LNCAP (cell line): ENCODE data around the gene KLF2.

Experiments used
- TF ChIP-seq, protein P1 (sequence below): fragments of 450-650 bp; IDR thresholded peaks from 2 replicates; pipeline ENCODE4 v1.5.1; 2017; ENCODE audit warnings: mild to moderate bottlenecking

Gene KLF2

DNA sequence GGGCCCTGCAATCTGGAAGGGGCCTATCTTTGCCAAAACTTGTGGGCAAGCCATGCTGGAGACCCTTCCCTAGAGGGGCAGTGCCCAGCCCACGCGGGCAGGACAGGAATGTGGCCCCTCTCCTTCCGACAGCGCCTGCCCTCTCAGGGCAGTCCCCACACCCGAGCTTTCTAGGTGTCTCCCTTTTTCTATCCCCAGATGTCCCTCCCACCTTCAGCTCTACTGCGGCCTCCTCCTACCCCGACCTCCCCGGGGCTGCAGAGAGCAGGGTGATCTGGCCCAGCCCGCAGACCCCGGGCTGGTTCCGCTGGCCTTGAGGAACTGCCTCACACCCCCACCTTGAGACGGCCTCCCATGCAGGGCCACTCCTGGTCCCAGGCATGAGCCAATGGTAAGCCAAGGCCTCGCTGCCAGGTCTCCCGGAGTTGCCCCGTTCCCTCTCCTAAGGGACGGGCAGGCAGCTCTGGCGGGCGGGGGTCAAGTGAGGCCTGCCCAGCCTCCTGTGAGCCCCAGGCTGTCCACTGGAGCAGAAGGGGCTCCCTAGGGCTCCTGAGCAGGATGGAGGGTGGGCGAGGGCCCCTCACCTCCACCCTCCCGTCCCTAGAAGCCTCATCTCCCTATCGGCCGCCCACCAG is 39.7 kb downstream of the KLF2 start:
- TF ChIP-seq, protein P1, sequence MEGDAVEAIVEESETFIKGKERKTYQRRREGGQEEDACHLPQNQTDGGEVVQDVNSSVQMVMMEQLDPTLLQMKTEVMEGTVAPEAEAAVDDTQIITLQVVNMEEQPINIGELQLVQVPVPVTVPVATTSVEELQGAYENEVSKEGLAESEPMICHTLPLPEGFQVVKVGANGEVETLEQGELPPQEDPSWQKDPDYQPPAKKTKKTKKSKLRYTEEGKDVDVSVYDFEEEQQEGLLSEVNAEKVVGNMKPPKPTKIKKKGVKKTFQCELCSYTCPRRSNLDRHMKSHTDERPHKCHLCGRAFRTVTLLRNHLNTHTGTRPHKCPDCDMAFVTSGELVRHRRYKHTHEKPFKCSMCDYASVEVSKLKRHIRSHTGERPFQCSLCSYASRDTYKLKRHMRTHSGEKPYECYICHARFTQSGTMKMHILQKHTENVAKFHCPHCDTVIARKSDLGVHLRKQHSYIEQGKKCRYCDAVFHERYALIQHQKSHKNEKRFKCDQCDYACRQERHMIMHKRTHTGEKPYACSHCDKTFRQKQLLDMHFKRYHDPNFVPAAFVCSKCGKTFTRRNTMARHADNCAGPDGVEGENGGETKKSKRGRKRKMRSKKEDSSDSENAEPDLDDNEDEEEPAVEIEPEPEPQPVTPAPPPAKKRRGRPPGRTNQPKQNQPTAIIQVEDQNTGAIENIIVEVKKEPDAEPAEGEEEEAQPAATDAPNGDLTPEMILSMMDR: no peak

DNA sequence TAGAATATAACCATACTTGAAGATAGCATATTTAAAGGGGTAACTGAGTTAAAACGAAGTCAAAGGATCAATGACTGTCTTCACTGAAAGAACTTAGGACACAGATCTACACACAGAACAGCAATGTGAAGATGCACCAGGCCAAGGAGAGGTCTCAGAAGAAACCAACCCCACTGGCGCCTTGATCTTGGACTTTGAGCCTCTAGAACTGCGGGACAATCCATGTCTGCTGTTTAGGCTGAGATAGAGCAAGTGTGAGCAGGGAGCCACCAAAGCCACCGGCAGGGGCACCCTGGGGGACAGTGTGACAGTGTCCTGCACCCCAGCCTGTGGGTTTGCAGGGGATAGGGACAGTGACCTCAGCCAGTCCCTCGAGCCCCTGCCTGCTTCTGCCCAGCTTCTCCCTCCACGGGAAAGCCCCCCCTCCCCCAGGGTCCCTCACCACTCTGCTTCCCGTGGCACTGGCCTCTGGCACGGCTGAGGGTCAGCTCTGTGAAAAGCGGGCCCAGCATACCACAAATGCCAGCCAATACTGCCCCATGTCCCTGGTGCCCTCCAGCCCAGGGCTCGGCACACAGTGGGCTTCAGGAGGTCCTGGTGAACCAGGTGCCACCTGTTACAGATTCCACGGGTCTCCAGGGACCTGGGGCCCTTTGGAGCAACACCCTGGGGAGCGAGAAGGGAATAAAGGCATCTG is 40.8 kb downstream of the KLF2 start:
- TF ChIP-seq, protein P1: no peak

DNA sequence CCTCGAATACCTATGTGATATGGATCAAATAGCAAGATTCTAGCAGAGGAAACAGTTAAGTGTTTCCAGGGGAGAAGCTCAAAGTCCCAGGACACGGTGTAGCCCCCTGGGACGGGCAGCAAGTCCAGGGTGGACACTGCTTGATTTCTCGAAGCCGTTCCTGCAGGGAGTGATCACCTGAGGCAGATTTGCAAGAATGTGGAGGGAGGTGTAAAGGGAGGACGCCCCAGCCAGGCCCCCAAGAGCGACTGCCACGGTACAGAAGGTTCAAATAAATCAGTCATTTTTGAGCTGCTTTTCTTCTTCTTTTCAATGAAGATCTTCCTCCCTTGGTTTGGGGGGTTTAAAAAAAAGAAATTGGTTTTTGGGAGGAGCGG is 41.4 kb downstream of the KLF2 start:
- TF ChIP-seq, protein P1: no peak

- TF ChIP-seq, protein P1: no peak
Observed at GRCh38 chr19:16366433-16367260, 42.0 kb downstream of the KLF2 start.

DNA sequence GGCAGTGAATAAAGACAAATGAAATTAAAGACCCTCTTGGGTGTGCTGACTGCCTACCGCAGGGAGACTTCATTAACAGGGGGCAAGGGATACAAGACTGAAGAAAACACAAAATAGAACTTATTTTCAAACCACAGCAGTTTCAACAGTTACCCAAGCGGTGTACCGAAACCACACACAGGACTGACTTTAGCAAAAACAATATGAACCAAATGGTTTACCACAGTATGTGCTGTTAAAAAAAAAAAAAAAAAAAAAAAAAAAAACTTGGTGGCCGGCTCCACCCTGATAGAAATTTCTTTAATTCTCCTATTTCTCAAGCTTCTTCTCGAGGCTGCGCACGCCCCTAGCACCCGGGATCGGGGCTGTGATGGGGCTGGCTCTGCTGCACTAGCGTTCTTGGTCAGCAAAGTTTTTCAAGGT is 42.6 kb downstream of the KLF2 start:
- TF ChIP-seq, protein P1: no peak

DNA sequence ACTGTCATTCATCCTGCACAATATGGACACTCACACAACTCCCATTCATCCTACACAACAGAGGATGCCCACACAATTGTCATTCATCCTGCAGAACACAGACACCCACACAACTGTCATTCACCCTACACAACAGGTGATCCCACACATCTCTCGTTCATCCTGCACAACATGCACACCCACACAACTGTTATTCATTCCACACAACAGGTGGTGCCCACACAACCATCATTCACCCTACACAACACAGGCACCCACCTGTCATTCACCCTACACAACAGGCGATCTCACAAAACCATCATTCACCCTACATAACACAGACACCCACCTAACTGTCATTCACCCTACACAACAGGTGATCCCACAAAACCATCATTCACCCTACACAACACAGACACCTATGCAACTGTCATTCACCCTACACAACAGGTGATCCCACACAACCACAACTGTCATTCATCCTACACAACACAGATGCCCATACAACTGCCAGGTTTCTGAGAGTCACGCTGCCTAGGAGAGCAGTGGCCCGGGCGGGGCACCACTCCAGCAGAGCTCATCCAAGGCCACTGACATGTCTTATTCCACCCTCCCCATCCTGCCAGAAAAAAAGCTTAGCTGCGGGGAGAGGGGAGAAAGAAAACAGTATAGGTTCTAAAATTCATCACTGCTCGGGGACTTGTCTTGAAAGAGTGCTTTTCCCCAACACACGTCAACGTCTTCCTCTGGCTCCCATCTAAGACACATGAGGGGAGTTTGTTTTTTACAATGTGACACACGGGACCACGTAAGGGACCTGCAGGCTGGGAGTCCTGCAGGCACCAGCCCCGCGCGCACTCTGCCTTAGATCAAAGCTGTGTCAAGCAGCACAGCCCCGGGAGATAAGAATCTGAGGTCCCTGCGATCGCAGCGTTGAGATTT is 44.0 kb downstream of the KLF2 start:
- TF ChIP-seq, protein P1: no peak

- TF ChIP-seq, protein P1: no peak
Observed at GRCh38 chr19:16369306-16369663, 44.7 kb downstream of the KLF2 start.
